ENCODE measurements around the gene VGLL3.

VGLL3 gene

GRCh38 chr3:86913160-86913559 lies 77.8 kb downstream of the VGLL3 start:
- H3K4me3 ChIP-seq (ENCODE audit: low read depth, low read length), result no peak overlapping the region
- TF ChIP-seq CTCF (IDR thresholded peaks at IDR 0.05; ENCODE audit: low read depth, low read length), result no peak

- H3K4me3 ChIP-seq (ENCODE audit: low read depth, low read length), result no peak overlapping the region
- TF ChIP-seq CTCF (IDR thresholded peaks at IDR 0.05; ENCODE audit: low read depth, low read length), result no peak
Observed at GRCh38 chr3:86895202-86895601, 95.7 kb downstream of the VGLL3 start.

GRCh38 chr3:86890741-86891396 lies 100.1 kb downstream of the VGLL3 start:
- H3K4me3 ChIP-seq (ENCODE audit: low read depth, low read length), result no peak overlapping the region
- TF ChIP-seq CTCF (IDR thresholded peaks at IDR 0.05; ENCODE audit: low read depth, low read length), result no peak
